ENCODE results near the gene SV2C. TPM values are rescaled to one million over a fixed set of nuclear protein-coding genes. Genes with fewer than 3 reads are reported as not detected.

SV2C gene
- total and polyA plus RNA-seq, 2 donors (not counting 1 experiment from before 2014, with no cell fraction given) = not detected

DNA sequence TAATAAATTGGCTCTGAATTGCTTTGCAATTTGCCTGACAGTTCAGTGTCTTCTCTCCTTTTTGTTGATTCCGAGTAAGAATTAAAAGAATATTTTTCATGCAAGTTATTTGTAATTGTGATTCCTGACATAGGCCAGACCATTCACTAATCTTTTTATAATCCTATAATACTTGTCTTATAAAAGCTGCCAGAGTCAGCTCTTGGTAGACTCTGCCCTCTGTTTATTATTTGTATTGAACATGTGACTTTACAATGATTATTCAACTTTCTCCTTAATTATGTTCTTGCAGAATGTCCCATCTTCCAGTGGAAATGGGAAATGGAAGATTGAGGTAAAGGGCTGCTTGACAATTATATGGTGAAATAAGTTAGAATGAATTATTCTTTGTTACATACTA lies 121.0 kb downstream of the SV2C start:
- ChIA-PET POLR2A (no interaction called here), CTCF (no interaction called here)
- no CpG with 5 or more reads among the region's 1 CpG for WGBS (ENCODE audit: insufficient coverage)
- Mint-ChIP-seq H3K4me1 (no peaks in the 10 kb centered on the region), H3K27me3 (peaks cover 8% of the 10 kb centered on the region), H3K4me3 (no peak overlapping the region), H3K9me3 (ENCODE audit: insufficient read depth) (no peaks in the 10 kb centered on the region), H3K27ac (no peak overlapping the region)
- ATAC-seq (ENCODE audit: low read depth) = no peak
- Histone ChIP-seq H2AFZ (ENCODE audit: insufficient read depth, low read depth, low read length, poor library complexity, severe bottlenecking) (no peak overlapping the region), H3K27ac (ENCODE audit: low read length in 2 of 2) (no peak overlapping the region), H3K9ac (ENCODE audit: low read length) (no peak overlapping the region), H3K4me3 (ENCODE audit: control extremely low read depth in 1 of 5, extremely low read depth in 1 of 5, insufficient read depth in 1 of 5, low read depth in 2 of 5, low read length in 4 of 5) (no peak overlapping the region), H3K4me2 (replicated peaks; ENCODE audit: low read depth, low read length, poor library complexity, severe bottlenecking) (no peak overlapping the region), H3K4me1 (ENCODE audit: control insufficient read depth in 2 of 2, insufficient read depth in 2 of 2, low read length in 2 of 2) (no peaks in the 10 kb centered on the region), H3K79me2 (ENCODE audit: control insufficient read depth, insufficient read depth, low read length) (no peaks in the 10 kb centered on the region), H3K9me3 (ENCODE audit: control extremely low read depth in 1 of 3, control insufficient read depth in 2 of 3, insufficient read depth in 1 of 3, low read length in 2 of 3) (no peaks in the 10 kb centered on the region), H3K36me3 (replicated peaks in 1 of 2; ENCODE audit: control extremely low read depth in 1 of 2, control insufficient read depth in 1 of 2, extremely low read depth in 1 of 2, insufficient read depth in 2 of 2, low read length in 1 of 2) (no peaks in the 10 kb centered on the region), H4K20me1 (ENCODE audit: control insufficient read depth, insufficient read depth, low read length, poor library complexity, severe bottlenecking) (no peaks in the 10 kb centered on the region), H3K27me3 (replicated peaks in 1 of 4; ENCODE audit: control extremely low read depth in 1 of 4, control insufficient read depth in 3 of 4, insufficient read depth in 4 of 4, low read length in 3 of 4) (no peaks in the 10 kb centered on the region)
- DNase-seq = no peak
- intact Hi-C loops (cut with micrococcal nuclease) = no loop called here
- TF ChIP-seq EZH2 (IDR thresholded peaks at IDR 0.05; ENCODE audit: borderline replicate concordance, insufficient read depth, low read depth, low read length, poor library complexity, severe bottlenecking) = no peak
- TF ChIP-seq, protein P1, sequence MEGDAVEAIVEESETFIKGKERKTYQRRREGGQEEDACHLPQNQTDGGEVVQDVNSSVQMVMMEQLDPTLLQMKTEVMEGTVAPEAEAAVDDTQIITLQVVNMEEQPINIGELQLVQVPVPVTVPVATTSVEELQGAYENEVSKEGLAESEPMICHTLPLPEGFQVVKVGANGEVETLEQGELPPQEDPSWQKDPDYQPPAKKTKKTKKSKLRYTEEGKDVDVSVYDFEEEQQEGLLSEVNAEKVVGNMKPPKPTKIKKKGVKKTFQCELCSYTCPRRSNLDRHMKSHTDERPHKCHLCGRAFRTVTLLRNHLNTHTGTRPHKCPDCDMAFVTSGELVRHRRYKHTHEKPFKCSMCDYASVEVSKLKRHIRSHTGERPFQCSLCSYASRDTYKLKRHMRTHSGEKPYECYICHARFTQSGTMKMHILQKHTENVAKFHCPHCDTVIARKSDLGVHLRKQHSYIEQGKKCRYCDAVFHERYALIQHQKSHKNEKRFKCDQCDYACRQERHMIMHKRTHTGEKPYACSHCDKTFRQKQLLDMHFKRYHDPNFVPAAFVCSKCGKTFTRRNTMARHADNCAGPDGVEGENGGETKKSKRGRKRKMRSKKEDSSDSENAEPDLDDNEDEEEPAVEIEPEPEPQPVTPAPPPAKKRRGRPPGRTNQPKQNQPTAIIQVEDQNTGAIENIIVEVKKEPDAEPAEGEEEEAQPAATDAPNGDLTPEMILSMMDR (IDR thresholded peaks at IDR 0.05) = no peak

DNA sequence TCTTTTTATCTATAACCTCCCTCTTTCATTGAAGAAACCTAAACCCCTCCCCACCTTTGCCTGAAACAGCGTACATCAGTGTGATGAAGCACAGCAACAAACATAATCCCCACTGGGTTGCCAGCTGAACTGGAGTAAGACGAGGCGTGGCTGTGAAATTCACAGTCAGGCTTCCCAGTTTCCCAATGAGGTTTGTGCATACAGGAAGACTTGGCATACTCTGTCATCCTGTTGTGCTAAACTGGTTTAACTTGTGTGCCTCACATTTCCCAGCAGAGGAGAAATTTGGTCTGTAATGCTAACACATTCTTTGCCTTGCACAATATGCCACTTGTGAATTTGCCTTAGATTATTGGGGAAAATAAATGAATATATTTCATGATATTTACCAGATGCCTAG lies 121.5 kb downstream of the SV2C start:
- Histone ChIP-seq H3K4me1 (ENCODE audit: control insufficient read depth in 2 of 2, insufficient read depth in 2 of 2, low read length in 2 of 2) (no peaks in the 10 kb centered on the region), H4K20me1 (ENCODE audit: control insufficient read depth, insufficient read depth, low read length, poor library complexity, severe bottlenecking) (no peaks in the 10 kb centered on the region), H3K4me2 (replicated peaks; ENCODE audit: low read depth, low read length, poor library complexity, severe bottlenecking) (no peak overlapping the region), H3K79me2 (ENCODE audit: control insufficient read depth, insufficient read depth, low read length) (no peaks in the 10 kb centered on the region), H2AFZ (ENCODE audit: insufficient read depth, low read depth, low read length, poor library complexity, severe bottlenecking) (no peak overlapping the region), H3K4me3 (ENCODE audit: control extremely low read depth in 1 of 5, extremely low read depth in 1 of 5, insufficient read depth in 1 of 5, low read depth in 2 of 5, low read length in 4 of 5) (no peak overlapping the region), H3K9ac (ENCODE audit: low read length) (no peak overlapping the region), H3K36me3 (replicated peaks in 1 of 2; ENCODE audit: control extremely low read depth in 1 of 2, control insufficient read depth in 1 of 2, extremely low read depth in 1 of 2, insufficient read depth in 2 of 2, low read length in 1 of 2) (no peaks in the 10 kb centered on the region), H3K27ac (ENCODE audit: low read length in 2 of 2) (no peak overlapping the region), H3K9me3 (ENCODE audit: control extremely low read depth in 1 of 3, control insufficient read depth in 2 of 3, insufficient read depth in 1 of 3, low read length in 2 of 3) (peaks cover 0 to 5% (median 4%) of the 10 kb centered on the region in 3 donors), H3K27me3 (replicated peaks in 1 of 4; ENCODE audit: control extremely low read depth in 1 of 4, control insufficient read depth in 3 of 4, insufficient read depth in 4 of 4, low read length in 3 of 4) (no peaks in the 10 kb centered on the region)
- ChIA-PET CTCF (no interaction called here), POLR2A (no interaction called here)
- no peak for TF ChIP-seq EZH2 (IDR thresholded peaks at IDR 0.05; ENCODE audit: borderline replicate concordance, insufficient read depth, low read depth, low read length, poor library complexity, severe bottlenecking)
- TF ChIP-seq, protein P1 (IDR thresholded peaks at IDR 0.05) = no peak
- no peak for ATAC-seq (ENCODE audit: low read depth)
- H3K9me3 Mint-ChIP-seq (ENCODE audit: insufficient read depth) = peaks cover 3% of the 10 kb centered on the region
- peaks cover 8% of the 10 kb centered on the region for H3K27me3 Mint-ChIP-seq
- intact Hi-C loops (cut with micrococcal nuclease) = no loop called here
- no peak overlapping the region for H3K27ac Mint-ChIP-seq
- no peaks in the 10 kb centered on the region for H3K4me1 Mint-ChIP-seq
- 93% methylated on average over 3 of the region's 3 CpGs for whole genome bisulfite sequencing (ENCODE audit: insufficient coverage)
- no peak overlapping the region for H3K4me3 Mint-ChIP-seq
- DNase-seq = no peak
